ENCODE data around the gene IL1RN. TPM values are rescaled to one million over a fixed set of nuclear protein-coding genes. Genes with fewer than 3 reads are reported as not detected.

The IL1RN gene
- total and polyA plus RNA-seq, 2 of the 8 experiments (the other 6 are each of a cell fraction or from before 2014, with no cell fraction given) = not detected

- TF ChIP-seq NRF1 (IDR thresholded peaks at IDR 0.05; ENCODE audit: low read depth, low read length) = no peak
- no peak for TF ChIP-seq EP300 (IDR thresholded peaks at IDR 0.05; ENCODE audit: borderline replicate concordance in 1 of 2, low read depth in 2 of 2, low read length in 2 of 2)
- no peak for TF ChIP-seq TAF1 (IDR thresholded peaks at IDR 0.05; ENCODE audit: low read depth, low read length)
- TF ChIP-seq SP1 (IDR thresholded peaks at IDR 0.05; ENCODE audit: low read depth, low read length) = no peak
- no peak for TF ChIP-seq JUN (IDR thresholded peaks at IDR 0.05; ENCODE audit: low read depth, low read length)
Measured at GRCh38 chr2:113126845-113127645, at the start of gene IL1RN (continued).

Data from H1 (cell line).